GM19351 (cell line): Measurements from ENCODE around the gene MRPS10.
"Not testable (repeated sequence)": the region's sequence is repeated elsewhere in the genome, so short reads cannot be mapped to it uniquely, and the experiment has no call there.

Experiments used
- ATAC-seq: cut with Tn5 transposase; IDR thresholded peaks from one replicate; pipeline ENCODE4 v1.9.1; 2021; ENCODE audit warnings: mild to moderate bottlenecking, moderate library complexity; ENCODE audit not compliant: unreplicated experiment

Gene MRPS10

DNA sequence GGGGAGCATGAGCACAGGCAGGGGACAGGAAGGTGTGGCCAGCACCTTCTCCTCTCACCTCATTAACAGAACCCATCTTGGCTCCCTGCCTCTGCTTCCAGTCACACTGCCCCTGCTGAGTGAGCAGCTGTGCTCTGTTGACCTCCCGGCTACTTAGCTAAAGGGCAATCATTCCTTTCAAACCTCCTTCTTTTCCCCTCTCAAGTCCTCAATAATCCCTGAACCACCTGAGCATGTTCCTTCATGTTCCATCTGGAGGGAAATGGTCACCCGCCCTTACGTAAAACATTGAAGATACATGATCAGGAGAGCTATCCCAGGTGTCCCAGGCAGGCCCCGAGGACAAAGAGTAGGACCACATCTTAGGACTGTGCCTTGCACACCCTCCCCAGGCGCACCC is 21.7 kb upstream of the MRPS10 start:
- ATAC-seq = no peak

DNA sequence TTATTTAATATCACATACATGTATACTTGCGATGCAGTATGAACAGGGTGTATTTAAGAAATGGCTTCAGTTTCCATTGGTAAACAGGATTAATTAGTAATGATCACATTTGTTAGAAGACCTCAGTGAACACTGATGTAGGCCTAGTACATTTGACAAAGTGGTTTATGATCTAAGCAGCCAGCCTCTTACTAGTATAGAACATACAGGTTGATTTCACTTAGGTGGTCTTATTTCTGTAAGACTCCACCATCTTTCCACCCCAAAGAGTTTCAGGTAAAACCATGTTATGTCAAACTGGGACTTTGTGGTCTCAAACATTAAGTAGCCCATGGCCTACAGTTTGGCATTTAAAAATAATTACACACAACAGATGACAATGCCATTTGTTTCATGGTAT is 20.2 kb upstream of the MRPS10 start:
- no peak for ATAC-seq

DNA sequence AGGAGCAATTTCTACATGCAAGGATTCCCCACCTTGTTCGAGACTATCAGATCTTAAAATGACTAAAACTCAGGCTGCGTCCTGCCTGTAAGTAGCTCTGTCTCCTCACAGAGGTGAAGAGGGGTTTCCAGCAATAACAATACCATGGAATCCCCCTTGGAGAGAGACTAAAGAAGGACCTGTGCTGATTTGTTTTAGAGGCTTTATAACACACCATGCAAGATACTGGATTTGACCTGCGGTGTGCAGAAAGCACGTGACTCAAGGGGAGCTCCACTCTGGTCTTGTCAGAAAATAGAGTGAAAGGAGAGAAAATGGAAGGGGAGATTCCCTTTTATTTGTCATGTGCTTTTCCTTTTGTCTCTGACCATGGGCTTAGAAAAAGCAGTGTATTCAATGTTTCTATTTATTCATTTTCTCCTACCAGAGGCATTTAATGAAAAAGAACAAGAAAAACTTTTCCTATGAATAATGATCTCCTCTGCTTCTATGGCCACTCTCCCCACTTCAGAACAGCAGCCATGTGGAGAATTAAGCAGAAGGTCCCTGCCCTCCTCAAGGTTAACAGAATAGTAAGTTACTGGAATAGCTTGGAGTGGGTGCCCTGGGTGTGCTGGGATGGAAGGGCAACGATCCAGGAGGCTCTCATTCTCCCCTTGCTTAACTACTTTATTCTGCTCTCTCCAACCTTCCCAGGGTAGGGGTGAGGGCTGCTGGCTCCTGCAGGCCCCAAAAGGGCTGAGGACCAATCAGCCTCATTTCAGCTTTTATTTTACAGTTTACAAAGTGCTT is 19.2 kb upstream of the MRPS10 start:
- ATAC-seq = no peak

DNA sequence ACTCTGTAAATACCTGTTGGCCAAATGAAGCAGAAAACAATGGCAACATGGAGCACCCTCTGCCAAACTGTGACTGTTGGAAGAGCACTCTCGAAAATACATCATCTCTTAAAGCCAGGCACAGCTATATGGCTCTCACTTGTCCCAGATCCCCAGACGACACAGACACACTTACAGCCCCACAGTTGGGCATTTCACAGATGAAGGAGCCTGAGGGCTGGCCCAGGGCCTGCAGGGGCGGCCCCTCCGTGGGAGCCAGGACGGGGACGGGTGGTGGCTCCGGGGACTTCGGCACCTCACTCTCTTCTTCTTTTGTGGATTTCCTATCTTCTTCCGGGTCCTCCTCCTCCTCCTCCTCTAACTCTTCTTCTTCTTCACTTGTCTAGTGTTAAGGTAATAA is 18.4 kb upstream of the MRPS10 start:
- no peak for ATAC-seq

DNA sequence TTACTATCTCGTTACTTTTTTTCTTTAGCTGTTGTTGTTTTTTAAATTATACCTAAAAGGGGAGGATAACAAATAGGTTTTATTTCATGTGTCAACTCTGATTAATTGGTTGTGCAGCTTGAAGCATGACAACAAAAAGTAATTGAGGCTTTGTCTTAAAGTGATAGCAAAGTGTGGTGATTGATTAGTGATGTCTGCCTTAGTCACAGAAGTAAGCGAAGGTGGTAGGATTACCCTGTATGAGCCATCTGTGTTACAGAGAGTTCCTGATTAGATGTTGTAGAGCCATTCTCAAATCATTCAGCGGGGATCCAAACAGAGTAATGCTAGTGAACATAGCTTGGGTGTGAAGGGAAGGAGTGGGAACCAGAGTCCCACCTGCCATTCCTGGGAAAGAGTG is 14.4 kb upstream of the MRPS10 start:
- ATAC-seq = no peak

DNA sequence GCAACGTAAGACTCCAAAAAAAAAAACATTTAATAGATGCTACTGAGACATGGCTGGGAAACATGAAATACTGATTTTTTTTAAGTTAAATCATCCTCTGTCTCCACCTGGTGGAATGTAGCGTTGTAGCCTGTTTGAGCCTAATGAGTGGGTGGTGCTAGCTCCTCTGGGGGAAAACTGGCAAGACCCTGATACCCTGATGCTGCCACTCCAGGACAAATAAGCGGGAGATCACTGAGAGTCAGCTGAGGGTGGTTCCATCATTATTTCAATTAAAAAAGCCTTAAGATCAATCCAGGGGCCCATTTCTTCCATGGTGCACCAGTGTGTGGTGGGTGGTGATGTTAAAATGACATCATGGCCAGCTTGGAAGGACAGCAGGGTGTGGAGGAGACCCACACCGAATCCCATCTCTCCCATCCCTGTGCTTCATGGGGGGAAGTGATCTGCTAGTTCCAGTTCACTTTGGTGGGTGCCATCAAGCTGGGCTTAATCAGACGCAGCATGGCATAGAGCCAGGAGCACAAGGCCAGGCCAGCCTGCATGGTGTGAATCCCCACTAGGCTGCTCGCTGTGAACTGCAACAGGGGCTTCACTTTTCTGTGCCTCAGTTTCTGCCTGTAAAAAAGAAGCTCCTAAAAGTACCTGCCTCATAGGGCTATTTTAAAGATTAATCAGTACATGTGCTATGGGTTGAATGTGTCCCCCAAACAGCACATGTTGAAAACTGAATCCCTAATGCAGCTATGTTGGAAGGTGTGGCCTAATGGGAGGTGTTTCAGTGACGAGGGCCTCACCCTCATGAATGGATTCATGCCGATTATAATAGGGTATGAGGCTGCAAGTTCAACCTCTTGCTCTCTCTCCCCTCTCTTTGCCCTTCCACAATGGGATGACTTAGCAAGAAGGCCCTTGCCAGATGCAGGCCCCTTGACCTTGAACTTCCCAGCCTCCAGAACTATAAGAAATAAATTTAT is 13.0 kb upstream of the MRPS10 start:
- no peak for ATAC-seq

DNA sequence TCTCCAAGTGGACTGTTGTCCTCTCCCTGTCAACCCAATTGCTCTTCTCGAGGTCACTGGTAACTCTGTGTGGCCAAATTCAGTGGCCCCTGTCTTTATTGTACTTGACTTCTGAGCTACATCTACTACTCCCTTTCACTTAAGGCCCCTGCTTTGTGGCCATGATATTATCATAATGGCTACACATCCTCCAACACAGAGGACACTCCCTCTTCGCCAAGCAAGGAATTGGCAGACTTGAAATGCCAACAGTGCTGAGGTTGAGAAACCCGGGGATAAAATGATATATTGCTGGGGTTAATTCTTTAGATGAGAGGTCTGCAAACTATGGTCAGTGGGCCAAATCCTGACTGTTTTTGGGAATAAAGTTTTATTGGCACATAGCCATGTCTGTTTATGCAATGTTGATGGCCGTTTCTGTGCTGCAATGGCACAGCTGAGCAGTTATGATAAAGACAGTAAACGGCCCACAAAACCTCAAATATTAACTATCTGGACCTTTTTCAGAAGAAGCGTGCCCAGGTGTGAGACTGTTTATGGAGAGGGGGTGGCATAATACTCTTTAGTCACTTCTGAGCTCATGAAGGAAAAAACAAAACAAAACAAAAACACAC is 12.0 kb upstream of the MRPS10 start:
- ATAC-seq = no peak

DNA sequence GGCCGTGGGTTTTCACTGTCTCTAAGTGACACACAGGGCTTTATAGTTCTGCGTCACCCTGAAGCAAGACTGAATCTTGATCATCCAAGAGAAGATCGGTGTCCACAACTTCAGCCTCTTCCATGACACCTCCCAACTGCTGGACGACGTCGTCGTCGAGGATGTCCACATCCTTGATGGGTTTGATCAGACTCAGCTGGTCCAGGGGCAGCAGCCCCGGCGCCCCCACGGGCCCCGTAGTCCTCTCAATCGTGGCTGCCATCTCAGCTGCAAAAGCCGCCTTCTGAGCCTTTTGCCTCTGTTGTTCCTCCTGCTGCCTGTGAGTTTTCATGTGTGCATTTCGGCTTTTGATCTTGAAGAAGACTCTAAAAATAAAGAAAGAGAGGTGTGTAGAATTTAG is 10.6 kb upstream of the MRPS10 start:
- no peak for ATAC-seq

DNA sequence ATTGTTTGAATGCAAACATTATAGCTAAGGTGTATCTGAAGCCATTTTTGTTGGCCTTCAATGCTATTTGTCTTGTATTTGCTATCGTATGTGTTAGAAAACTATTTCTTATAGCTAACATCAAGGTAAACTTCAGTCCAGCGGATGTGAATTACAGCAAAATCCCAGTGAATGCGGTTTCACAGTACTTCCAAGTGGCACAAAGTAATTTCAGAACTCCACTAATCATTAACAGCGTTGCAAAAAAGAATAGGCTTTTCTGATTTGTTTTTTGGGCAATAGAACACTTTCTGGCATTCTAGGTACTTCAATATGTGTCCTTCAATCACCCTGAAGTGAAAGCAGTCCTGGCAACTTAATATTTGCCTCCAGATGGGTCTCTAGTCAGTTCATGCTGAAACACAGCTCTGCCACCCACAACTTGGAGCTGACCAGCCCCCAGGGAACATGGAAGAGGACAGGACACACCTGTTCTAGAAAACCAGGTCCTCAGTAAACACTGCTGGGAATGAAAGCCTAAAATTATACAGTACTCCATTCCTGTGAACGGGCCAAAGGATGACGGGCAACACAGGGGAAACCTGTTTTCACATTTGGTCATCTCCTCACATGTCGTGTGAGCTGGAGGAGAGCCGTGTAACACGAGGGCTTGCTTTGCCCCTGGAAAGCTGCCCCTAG is 9.7 kb upstream of the MRPS10 start:
- ATAC-seq = no peak

DNA sequence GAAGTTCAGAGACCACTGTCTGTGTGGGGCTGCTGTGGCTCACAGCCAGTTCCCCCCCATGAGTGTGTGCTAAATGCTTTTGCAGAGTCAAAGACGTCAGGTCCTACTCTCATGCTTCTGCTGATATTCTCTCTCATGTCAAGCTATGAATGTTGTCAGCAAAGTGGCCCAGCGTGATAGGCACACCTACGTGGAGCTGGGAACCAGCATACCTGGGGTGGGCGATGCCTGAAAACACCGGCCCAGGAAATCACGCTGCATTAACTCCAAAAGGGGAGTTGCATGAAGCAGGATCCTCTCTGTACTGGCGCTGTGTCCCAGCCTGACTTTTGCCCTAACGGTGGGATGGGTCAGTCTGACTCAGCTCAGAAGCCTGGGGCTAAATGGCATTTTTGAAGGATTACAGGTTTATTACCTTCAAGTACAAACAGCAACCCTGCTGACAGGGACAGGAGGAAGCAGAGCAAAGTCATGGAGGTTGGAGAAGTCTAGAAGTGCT is 9.0 kb upstream of the MRPS10 start:
- ATAC-seq = no peak

DNA sequence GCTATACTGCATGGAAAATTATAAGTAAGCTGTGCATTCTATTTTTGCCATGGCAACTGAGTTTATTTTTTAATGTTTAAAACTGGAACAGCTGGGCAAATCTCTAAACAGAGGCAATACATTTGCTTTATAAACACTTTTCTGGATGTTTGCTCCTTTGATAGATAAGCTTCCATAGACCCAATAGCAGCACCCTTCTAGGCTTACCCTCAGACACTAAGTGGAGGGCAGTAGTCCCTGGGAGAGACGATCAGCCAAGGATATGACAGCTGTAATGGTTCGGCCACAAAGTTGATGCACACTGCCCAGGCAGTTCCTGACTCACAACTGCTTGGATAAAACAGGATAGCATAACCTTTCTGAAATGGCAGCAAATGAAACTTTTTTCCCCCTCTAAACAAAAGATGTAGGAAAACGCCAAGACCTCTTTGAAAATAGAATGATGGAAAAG is 8.5 kb upstream of the MRPS10 start:
- no peak for ATAC-seq

DNA sequence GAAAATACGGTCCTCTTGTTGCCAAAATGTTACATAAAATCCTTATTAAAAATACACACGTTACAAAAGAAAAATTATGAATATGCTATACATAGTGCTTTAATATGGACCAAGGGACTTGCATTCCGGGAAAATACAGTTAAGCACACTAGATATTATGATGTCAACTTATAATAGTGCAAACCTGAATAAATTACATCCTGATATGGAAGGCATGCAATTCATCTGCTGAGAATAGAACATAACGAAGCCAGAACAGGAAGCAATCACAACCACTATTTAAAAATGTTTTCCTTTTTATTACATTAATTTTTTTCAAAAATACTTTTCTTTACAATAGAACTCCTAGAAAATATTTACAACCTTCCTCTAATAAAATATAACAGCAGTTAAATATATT is 7.8 kb upstream of the MRPS10 start:
- ATAC-seq = no peak

DNA sequence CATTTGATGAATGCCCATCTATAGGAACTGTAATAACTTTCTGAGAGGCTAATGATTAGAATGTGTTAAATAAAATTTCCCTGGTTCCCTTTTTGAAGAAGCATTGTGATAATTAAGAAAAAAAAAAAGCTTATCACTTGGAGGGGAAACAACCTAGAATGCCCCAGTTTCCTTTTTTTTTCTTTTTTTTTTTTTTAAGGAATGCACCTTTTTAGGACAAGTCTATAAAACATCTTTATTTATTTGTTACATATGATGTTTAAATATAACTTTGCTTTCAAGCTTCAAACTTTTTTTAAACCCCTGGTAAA is 7.3 kb upstream of the MRPS10 start:
- ATAC-seq = no peak

DNA sequence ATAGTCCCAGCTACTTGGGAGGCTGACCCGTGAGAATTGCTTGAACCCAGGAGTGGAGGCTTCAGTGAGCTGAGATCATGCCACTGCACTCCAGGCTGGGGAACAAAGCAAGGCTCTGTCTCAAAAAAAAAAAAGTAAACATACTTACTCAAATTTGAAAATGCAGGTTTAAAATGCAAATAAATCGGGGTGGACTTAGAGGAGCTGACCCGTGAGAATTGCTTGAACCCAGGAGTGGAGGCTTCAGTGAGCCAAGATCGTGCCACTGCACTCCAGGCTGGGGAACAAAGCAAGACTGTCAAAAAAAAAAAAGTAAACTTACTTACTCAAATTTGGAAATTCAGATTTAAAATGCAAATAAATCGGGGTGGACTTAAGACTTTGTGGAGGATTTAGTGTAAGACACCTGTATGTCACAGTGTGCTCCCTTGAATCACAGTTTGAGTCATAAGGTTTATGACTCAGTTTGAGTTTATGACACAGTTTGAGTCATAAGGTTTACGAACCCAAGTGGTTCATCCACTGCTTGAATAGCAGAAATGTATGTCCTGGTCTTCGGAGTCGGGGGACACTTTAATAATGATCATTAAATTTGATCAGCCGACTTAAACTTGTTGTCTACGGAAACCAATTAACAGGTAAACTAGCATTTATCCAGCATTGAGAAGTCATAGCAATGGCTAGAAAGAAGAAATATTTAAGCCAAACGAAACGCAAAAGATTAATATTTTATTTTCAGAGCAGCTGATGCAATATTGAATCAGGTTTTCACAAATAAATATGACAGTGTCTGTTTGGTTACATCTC is 6.8 kb upstream of the MRPS10 start:
- peak; percentile 94 for ATAC-seq

DNA sequence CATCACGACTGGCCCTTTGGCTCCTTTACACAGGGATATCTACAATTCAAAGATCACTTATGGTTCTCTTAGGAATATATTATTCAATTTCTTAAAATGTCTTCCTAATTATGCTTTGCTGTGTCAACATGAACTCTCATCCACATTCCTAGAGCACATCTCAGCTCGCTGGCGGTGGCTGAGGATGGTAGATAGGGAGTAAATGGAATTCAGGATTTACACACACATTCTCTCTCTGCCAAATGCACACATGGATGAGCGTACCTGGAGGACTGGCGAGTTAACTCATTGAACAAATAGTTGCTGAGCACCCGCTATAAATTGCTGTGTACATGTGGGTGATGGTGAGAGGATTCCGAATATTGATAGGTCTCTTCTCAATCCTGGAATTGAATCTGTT is 4.8 kb upstream of the MRPS10 start:
- ATAC-seq = no peak

DNA sequence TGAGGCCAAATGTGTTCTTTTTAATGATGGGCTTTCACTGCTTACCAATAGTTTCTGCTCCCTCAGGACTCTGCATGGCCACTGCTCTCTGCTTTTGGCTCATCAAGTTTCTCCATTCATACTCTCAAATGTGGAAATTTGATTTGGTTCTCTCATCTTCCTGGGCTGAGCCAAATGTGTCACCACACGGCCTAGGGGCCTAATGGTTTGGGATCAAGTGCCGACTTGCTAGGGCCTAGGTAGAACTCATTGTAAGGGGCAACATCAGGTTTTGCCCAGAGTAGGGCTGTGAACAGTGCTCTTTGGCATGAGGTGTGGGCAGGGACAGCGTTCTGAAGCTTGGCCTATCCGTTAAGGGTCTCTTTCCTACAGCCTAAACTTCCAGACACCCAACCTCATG is 3.9 kb upstream of the MRPS10 start:
- ATAC-seq = no peak

DNA sequence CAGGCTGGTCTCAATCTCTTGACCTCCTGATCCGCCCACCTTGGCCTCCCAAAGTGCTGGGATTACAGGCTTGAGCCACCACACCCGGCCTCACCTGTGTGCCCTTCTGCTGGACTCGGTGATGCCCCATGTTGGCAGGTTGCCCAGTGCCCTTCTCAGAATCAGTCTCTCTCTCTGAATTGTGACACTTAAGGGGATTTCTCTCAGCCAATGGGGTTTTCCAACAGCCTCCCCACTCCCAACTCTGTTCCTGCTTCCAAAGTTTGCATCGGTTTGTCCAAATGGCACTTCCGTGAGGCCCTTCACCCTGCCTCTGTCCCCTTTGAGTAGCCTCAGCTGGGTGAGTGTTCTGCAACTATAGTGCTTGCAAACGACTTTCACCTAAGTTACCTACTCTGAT is 3.1 kb upstream of the MRPS10 start:
- no peak for ATAC-seq

DNA sequence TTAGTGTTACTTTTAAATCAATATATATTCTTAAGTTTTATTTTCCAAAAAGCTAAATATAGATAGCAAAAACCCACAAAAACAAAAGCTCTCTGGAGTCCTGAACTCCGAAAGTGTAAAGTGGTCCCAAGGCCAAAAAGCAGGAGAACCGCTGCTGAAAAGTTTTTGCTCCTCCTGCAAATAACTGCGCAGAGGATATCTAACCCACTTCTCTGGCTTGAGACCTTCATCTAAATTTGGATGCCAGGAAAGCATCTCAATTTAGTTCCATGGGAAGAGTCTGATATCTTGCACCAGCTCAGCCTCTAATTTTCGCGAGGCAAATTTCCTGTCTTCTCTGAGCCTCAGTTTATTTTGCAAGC is 523 bp downstream of the MRPS10 start:
- no peak for ATAC-seq

DNA sequence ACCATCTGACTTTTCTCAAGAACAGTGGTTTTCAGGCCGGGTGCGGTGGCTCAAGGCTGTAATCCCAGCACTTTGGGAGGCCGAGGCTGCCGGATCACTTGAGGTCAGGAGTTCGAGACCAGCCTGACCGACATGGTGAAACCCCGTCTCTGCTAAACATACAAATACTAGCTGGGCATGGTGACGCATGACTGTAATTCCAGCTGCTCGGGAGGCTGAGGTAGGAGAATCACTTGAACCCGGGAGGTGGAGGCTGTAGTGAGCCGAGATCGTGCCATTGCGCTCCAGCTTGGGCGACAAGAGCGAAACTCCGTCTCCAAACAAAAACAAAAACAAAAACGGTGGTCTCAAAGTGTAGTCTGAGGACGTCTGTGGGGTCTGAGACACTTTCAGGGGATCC is 1.2 kb downstream of the MRPS10 start:
- ATAC-seq = not testable (repeated sequence)

DNA sequence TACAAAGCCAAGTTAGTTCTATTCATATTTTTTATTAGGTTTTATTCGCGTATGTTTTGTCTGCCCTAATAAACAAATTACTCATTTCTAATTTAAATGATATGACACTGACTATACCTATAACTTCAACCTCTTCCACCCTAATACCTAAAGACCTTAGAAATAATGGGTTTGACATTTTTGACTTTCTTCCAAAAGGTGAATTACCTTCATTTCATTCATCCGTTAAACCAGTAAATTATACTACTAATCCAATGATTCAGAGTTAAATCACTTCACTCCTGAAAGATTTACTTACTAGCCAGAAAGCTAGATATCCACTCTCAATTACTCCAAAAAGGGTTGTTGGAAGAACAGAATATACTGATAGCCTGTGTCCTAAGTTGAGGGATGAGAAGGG is 5.2 kb downstream of the MRPS10 start:
- ATAC-seq = no peak
